NB4 (cell line): ENCODE data around the gene PORCN.

Experiments
- CTCF ChIP-seq: IDR thresholded peaks from one replicate; pipeline ENCODE4 v1.5.1; 2012; ENCODE audit warnings: low read depth, low read length
- MAX ChIP-seq: IDR thresholded peaks from 2 replicates; pipeline ENCODE4 v1.6.1; 2011; ENCODE audit warnings: low read depth, low read length
- MYC ChIP-seq: IDR thresholded peaks from 2 replicates; pipeline ENCODE4 v1.6.1; 2011; ENCODE audit warnings: low read depth, low read length

- TF ChIP-seq CTCF: no peak
- TF ChIP-seq MAX: no peak
- TF ChIP-seq MYC: no peak
Observed at GRCh38 chrX:48560056-48560455, 51.3 kb downstream of the PORCN start.
